ENCODE data around the gene LAMTOR1. TPM values are rescaled to one million over a fixed set of nuclear protein-coding genes. Genes with fewer than 3 reads are reported as not detected.
"Not testable (repeated sequence)": the region's sequence is repeated elsewhere in the genome, so short reads cannot be mapped to it uniquely, and the experiment has no call there.

Gene LAMTOR1
- total RNA-seq, 1 donor from 2014 or later, result 201 TPM

DNA sequence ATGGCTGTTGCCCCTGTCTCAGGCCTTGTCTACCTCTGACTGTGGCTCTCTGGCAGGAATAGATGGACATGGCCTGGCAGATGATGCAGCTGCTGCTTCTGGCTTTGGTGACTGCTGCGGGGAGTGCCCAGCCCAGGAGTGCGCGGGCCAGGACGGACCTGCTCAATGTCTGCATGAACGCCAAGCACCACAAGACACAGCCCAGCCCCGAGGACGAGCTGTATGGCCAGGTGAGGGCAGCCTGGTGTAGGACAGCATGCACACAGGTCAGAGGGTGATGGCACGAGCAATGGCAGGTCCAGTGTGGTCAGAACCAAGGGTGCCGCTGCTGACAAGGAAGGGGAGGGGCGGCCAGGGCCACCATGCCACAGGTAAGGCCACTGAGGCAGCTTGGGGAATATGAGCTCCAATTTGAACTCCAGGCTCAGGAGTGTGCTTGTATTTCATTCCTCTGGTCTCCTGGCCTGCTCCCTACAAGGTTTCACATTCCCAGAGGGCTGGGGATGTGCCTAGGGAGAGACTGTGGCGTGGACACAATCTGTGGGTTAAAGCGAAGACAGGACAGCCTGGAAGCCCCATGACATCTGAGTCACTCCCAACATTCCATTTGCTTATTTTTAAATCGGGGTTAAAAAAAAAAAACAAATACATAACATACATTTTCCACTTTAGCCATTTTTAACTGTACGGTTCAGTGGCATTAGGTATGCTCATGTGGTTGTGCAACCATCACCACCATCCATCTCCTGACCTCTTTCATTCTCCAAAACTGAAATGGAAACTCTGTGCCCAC is 33.0 kb upstream of the LAMTOR1 start:
- DNase-seq (ENCODE audit: low read depth), result no peak
- TF ChIP-seq, protein P1, sequence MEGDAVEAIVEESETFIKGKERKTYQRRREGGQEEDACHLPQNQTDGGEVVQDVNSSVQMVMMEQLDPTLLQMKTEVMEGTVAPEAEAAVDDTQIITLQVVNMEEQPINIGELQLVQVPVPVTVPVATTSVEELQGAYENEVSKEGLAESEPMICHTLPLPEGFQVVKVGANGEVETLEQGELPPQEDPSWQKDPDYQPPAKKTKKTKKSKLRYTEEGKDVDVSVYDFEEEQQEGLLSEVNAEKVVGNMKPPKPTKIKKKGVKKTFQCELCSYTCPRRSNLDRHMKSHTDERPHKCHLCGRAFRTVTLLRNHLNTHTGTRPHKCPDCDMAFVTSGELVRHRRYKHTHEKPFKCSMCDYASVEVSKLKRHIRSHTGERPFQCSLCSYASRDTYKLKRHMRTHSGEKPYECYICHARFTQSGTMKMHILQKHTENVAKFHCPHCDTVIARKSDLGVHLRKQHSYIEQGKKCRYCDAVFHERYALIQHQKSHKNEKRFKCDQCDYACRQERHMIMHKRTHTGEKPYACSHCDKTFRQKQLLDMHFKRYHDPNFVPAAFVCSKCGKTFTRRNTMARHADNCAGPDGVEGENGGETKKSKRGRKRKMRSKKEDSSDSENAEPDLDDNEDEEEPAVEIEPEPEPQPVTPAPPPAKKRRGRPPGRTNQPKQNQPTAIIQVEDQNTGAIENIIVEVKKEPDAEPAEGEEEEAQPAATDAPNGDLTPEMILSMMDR (IDR thresholded peaks at IDR 0.05; ENCODE audit: insufficient read depth, low read length, poor library complexity, severe bottlenecking), result no peak
- no peaks in the 10 kb centered on the region for H3K36me3 ChIP-seq (ENCODE audit: control insufficient read depth, insufficient read depth, low read length)

DNA sequence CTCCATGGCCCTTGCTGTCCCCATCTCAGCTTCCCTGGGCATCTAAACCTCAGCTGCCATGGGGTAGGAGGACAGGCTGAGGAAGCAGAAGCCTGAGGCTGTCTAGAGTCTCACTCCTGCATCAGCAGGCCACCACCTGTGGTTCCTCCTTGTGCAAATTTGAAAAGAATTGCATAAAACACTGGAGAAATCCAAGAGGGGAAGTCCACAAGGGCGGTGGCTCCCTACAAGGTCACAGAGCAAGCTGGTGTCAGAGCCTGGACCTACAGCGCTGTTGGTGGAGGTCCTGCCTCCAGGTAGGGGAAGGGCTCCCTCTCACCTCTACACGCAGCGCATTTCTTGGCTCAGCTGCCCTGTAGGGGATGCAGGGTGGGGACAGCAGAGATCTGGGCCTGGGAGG is 32.4 kb upstream of the LAMTOR1 start, which contains the start of gene FOLR3:
Gene FOLR3, plus strand, starts transcription at position 253 of the 400 bp plus-strand sequence. CDS start 228 bp downstream, outside the sequence.
- H3K36me3 ChIP-seq (ENCODE audit: control insufficient read depth, insufficient read depth, low read length); H3K27me3 ChIP-seq (ENCODE audit: control insufficient read depth, insufficient read depth, low read length); H3K4me3 ChIP-seq (ENCODE audit: low read depth, low read length); DNase-seq (ENCODE audit: low read depth): not testable (repeated sequence)

More for the DNA sequence above, 33.0 kb upstream of the LAMTOR1 start:
- Histone ChIP-seq H3K27me3 (ENCODE audit: control insufficient read depth, insufficient read depth, low read length) (no peaks in the 10 kb centered on the region), H3K4me3 (ENCODE audit: low read depth, low read length) (no peak overlapping the region)

DNA sequence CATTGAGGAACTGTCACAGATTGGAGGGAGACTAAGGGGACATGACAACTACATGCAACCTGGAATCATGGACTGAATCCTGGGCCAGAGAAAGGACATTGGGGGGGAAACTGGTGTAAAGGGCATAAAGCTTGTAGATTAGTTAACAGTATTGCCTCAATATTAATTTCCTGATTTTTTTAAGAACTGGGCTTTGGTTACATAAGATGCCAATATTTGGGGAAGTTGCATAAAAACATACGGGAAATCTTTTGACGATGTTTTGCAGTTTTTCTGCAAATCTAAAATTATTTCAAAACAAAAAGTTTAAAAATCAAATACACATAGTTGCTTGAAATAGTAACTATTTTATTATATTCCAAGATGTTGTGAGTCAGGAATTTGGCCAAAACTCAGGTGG is 29.5 kb upstream of the LAMTOR1 start:
- no peaks in the 10 kb centered on the region for H3K27me3 ChIP-seq (ENCODE audit: control insufficient read depth, insufficient read depth, low read length)
- TF ChIP-seq, protein P1 (IDR thresholded peaks at IDR 0.05; ENCODE audit: insufficient read depth, low read length, poor library complexity, severe bottlenecking), result no peak
- H3K4me3 ChIP-seq (ENCODE audit: low read depth, low read length), result no peak overlapping the region

DNA sequence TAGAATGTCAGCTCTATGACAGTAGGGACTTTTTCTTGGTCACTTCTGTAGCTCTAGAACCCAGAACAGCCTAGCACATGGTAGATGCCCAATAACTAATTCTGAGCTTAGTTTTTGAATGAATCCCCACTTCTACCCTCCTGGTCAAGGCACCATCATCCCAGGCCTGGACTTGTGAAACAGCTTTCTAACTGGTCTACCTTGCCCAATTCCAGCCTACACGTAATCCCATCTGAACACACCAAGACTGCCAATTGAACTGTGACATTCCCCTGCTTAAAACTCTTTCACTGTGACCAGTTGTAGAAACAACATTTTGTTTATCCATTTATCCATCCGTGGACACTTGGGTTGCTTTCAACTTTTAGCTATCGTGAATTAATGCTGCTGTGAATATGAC is 26.3 kb upstream of the LAMTOR1 start:
- TF ChIP-seq, protein P1 (IDR thresholded peaks at IDR 0.05; ENCODE audit: insufficient read depth, low read length, poor library complexity, severe bottlenecking), result no peak
- Histone ChIP-seq H3K27me3 (ENCODE audit: control insufficient read depth, insufficient read depth, low read length) (no peaks in the 10 kb centered on the region), H3K4me3 (ENCODE audit: low read depth, low read length) (no peak overlapping the region), H3K36me3 (ENCODE audit: control insufficient read depth, insufficient read depth, low read length) (no peaks in the 10 kb centered on the region)
- DNase-seq (ENCODE audit: low read depth), result no peak

More for the DNA sequence above, 29.5 kb upstream of the LAMTOR1 start:
- no peaks in the 10 kb centered on the region for H3K36me3 ChIP-seq (ENCODE audit: control insufficient read depth, insufficient read depth, low read length)
- DNase-seq (ENCODE audit: low read depth), result no peak

DNA sequence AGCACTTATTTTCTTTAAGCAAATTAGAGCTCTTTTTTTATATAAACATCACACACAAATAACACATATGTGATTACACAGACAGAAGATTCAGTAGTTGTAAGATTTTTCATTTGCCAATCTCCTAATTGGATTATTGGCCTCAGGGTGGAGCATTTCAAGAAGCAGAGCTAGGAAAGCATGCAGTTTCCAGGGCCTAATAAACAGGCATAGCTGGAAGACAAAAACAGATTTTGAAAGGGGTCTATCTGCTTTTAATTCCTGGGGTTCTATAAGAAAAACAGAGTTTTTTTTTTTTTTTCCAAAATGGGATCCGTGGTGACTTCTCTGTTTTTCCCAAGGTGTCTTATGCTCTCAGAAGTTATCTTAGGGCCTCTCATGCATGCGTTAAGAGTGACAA is 24.8 kb upstream of the LAMTOR1 start:
- DNase-seq (ENCODE audit: low read depth), result no peak
- no peaks in the 10 kb centered on the region for H3K36me3 ChIP-seq (ENCODE audit: control insufficient read depth, insufficient read depth, low read length)
- H3K27me3 ChIP-seq (ENCODE audit: control insufficient read depth, insufficient read depth, low read length), result no peaks in the 10 kb centered on the region
- H3K4me3 ChIP-seq (ENCODE audit: low read depth, low read length), result no peak overlapping the region
- TF ChIP-seq, protein P1 (IDR thresholded peaks at IDR 0.05; ENCODE audit: insufficient read depth, low read length, poor library complexity, severe bottlenecking), result no peak

DNA sequence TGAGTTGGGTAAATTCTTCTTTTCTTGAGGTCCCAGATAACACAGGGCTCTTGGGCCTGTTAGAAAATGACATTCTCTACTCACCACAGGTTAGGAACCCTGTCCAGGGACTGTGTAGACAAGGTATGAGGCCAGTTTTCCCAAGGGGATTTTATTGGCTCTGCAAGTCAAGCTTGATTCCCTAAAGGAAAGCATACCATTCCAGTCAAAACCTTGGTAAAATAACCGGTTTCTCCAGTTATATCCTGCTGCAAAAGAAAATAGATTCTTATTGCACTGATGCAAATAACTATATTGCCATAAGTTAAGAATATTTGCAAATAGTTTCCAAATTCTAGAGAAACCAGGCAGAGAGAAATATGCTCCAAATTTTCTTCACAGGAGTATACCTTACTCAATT is 22.9 kb upstream of the LAMTOR1 start:
- H3K4me3 ChIP-seq (ENCODE audit: low read depth, low read length), result no peak overlapping the region
- TF ChIP-seq, protein P1 (IDR thresholded peaks at IDR 0.05; ENCODE audit: insufficient read depth, low read length, poor library complexity, severe bottlenecking), result no peak
- DNase-seq (ENCODE audit: low read depth), result no peak
- no peaks in the 10 kb centered on the region for H3K27me3 ChIP-seq (ENCODE audit: control insufficient read depth, insufficient read depth, low read length)
- no peaks in the 10 kb centered on the region for H3K36me3 ChIP-seq (ENCODE audit: control insufficient read depth, insufficient read depth, low read length)
